Endodermal cell (in vitro differentiated cells): ENCODE results near the gene ABCD3. TPM values are rescaled to one million over a fixed set of nuclear protein-coding genes. Genes with fewer than 3 reads are reported as not detected.

Experiments used
- DNase-seq: peaks from one replicate; pipeline ENCODE4 v3.0.0-alpha.2; 2017
- H3K27ac ChIP-seq: 2 replicates; pipeline ENCODE4 v1.5.1; 2013; ENCODE audit warnings: mild to moderate bottlenecking, low read depth, low read length, moderate library complexity
- H3K27me3 ChIP-seq: 2 replicates; pipeline ENCODE4 v1.6.1; 2013; ENCODE audit warnings: mild to moderate bottlenecking, low read length, moderate library complexity; ENCODE audit not compliant: insufficient read depth, control insufficient read depth, poor library complexity, severe bottlenecking
- H3K36me3 ChIP-seq: 2 replicates; pipeline ENCODE4 v1.7.0; 2013; ENCODE audit warnings: mild to moderate bottlenecking, low read length, moderate library complexity; ENCODE audit not compliant: control insufficient read depth, insufficient read depth
- H3K4me1 ChIP-seq: one replicate; pipeline ENCODE4 v1.7.0; 2013; ENCODE audit warnings: low read length; ENCODE audit not compliant: control insufficient read depth, insufficient read depth
- H3K4me3 ChIP-seq: 2 replicates; pipeline ENCODE4 v1.5.1; 2013; ENCODE audit warnings: mild to moderate bottlenecking, low read length, moderate library complexity
- H3K9ac ChIP-seq: 2 replicates; pipeline ENCODE4 v1.6.1; 2013; ENCODE audit warnings: mild to moderate bottlenecking, low read length, moderate library complexity; ENCODE audit not compliant: poor library complexity, severe bottlenecking; ENCODE audit errors: extremely low read depth
- H3K9me3 ChIP-seq: 2 replicates; pipeline ENCODE4 v1.6.1; 2013; ENCODE audit warnings: mild to moderate bottlenecking, low read length, moderate library complexity; ENCODE audit not compliant: control insufficient read depth
- H3K27ac Mint-ChIP-seq: 2 replicates; pipeline ENCODE4 v1.8.0; 2020; ENCODE audit warnings: mixed read lengths
- H3K27me3 Mint-ChIP-seq: 2 replicates; pipeline ENCODE4 v1.8.0; 2021; ENCODE audit warnings: mild to moderate bottlenecking, mixed read lengths; ENCODE audit not compliant: insufficient read depth
- H3K36me3 Mint-ChIP-seq: 2 replicates; pipeline ENCODE4 v1.8.0; 2020; ENCODE audit warnings: low read depth, mixed read lengths
- H3K4me1 Mint-ChIP-seq: 2 replicates; pipeline ENCODE4 v1.8.0; 2020; ENCODE audit warnings: mixed read lengths
- H3K4me3 Mint-ChIP-seq: 2 replicates; pipeline ENCODE4 v1.8.0; 2020; ENCODE audit warnings: mild to moderate bottlenecking, moderate library complexity, mixed read lengths
- H3K9me3 Mint-ChIP-seq: 2 replicates; pipeline ENCODE4 v1.8.0; 2020; ENCODE audit warnings: mild to moderate bottlenecking, mixed read lengths
- CTCF ChIP-seq: fragments of 200-600 bp; sonication (generic); conservative IDR thresholded peaks from 2 replicates; pipeline ENCODE4 v1.5.0; 2021; ENCODE audit warnings: antibody characterized with exemption, mild to moderate bottlenecking
- WGBS, 2 experiments: methylation state at CpG; one replicate each; pipeline versions ENCODE4 v1.1.5 to v1.1.7; 2013; ENCODE audit warnings: missing lambda C conversion rate in 2 of 2, mixed read lengths in 1 of 2; ENCODE audit not compliant: insufficient coverage in 1 of 2, insufficient read length in 1 of 2; 5-methylcytosine and 5-hydroxymethylcytosine counted together
- total RNA-seq, 2 donors: library from RNA; stranded (reverse); fragmentation: NEBNext Ultra II Directional in 1 of 2; extraction: Animal tissue kit (Norgen Biotek cat#: 25700) in 1 of 2; gene quantifications; 2 replicates in 1 of 2; 3 replicates in 1 of 2; pipeline ENCODE4 v1.2.1, GENCODE V29; 2021

ABCD3 gene
- total RNA-seq, 2 donors from 2014 or later = 28.1 to 33.3 TPM

GRCh38 chr1:94475232-94475631 is 57.0 kb downstream of the ABCD3 start:
- Mint-ChIP-seq H3K36me3 (peaks cover 2% of the 10 kb centered on the region), H3K9me3 (no peaks in the 10 kb centered on the region), H3K27ac (no peak overlapping the region), H3K4me1 (peaks cover 4% of the 10 kb centered on the region), H3K4me3 (no peak overlapping the region), H3K27me3 (no peaks in the 10 kb centered on the region)
- H3K27me3 ChIP-seq = no peaks in the 10 kb centered on the region
- no peaks in the 10 kb centered on the region for H3K4me1 ChIP-seq
- no peaks in the 10 kb centered on the region for H3K9me3 ChIP-seq
- no peak for TF ChIP-seq CTCF
- no peaks in the 10 kb centered on the region for H3K36me3 ChIP-seq
- no peak overlapping the region for H3K27ac ChIP-seq
- no peak overlapping the region for H3K9ac ChIP-seq
- no peak overlapping the region for H3K4me3 ChIP-seq
- no peak for DNase-seq

GRCh38 chr1:94479682-94480081 is 61.5 kb downstream of the ABCD3 start:
- no peaks in the 10 kb centered on the region for H3K27me3 ChIP-seq
- H3K4me3 ChIP-seq = no peak overlapping the region
- Mint-ChIP-seq H3K27me3 (no peaks in the 10 kb centered on the region), H3K27ac (no peak overlapping the region), H3K4me3 (no peak overlapping the region), H3K36me3 (peaks cover 18% of the 10 kb centered on the region), H3K4me1 (peaks cover 4% of the 10 kb centered on the region), H3K9me3 (no peaks in the 10 kb centered on the region)
- WGBS, 2 experiments = 93 to 98% methylated on average over 3 of the region's 3 CpGs
- no peak overlapping the region for H3K9ac ChIP-seq
- H3K27ac ChIP-seq = no peak overlapping the region
- H3K36me3 ChIP-seq = no peaks in the 10 kb centered on the region
- no peak for DNase-seq
- H3K4me1 ChIP-seq = no peaks in the 10 kb centered on the region
- no peak for TF ChIP-seq CTCF
- no peaks in the 10 kb centered on the region for H3K9me3 ChIP-seq

GRCh38 chr1:94481473-94481933 is 63.3 kb downstream of the ABCD3 start:
- H3K27ac ChIP-seq = no peak overlapping the region
- Mint-ChIP-seq H3K36me3 (peaks cover 29% of the 10 kb centered on the region), H3K9me3 (no peaks in the 10 kb centered on the region), H3K4me3 (no peak overlapping the region), H3K27ac (no peak overlapping the region), H3K27me3 (no peaks in the 10 kb centered on the region), H3K4me1 (peaks cover 4% of the 10 kb centered on the region)
- peak; percentile 91 for TF ChIP-seq CTCF
- H3K36me3 ChIP-seq = no peaks in the 10 kb centered on the region
- H3K27me3 ChIP-seq = no peaks in the 10 kb centered on the region
- H3K4me1 ChIP-seq = no peaks in the 10 kb centered on the region
- H3K9me3 ChIP-seq = no peaks in the 10 kb centered on the region
- H3K4me3 ChIP-seq = no peak overlapping the region
- 15 to 19% methylated on average over 2 to 4 of the region's 4 CpGs for WGBS, 2 experiments
- H3K9ac ChIP-seq = no peak overlapping the region
- DNase-seq = peak; percentile 82
